ENCODE data around the gene DNMT3A. TPM values are rescaled to one million over a fixed set of nuclear protein-coding genes. Genes with fewer than 3 reads are reported as not detected.

DNMT3A gene
- total and polyA plus RNA-seq, 2 of the 8 experiments (the other 6 are each of a cell fraction or from before 2014, with no cell fraction given): 33.6 to 178 TPM

- no peak for TF ChIP-seq BCL11A (IDR thresholded peaks at IDR 0.05; ENCODE audit: low read depth in 2 of 2, low read length in 2 of 2)
Measured at GRCh38 chr2:25362434-25363145, 20.9 kb upstream of the DNMT3A start (continued).
